Caco-2 (cell line): Measurements from ENCODE around the gene SLIT3. TPM values are rescaled to one million over a fixed set of nuclear protein-coding genes. Genes with fewer than 3 reads are reported as not detected.

Experiments
- BruUV-seq: library from RNA; stranded (reverse); fragments of 400-500 nt; replicated peaks from 2 replicates; lab custom pipeline; 2021; lab: Mats Ljungman, UMichigan
- CTCF ChIA-PET: fragments of 300-600 bp; sonication (Branson Sonifier 250); formaldehyde crosslinking; loops from one replicate; lab custom pipeline; 2022; ENCODE audit warnings: antibody characterized with exemption; lab: Charles Lee
- POLR2A ChIA-PET: fragments of 300-600 bp; sonication (Branson Sonifier 250); formaldehyde crosslinking; loops from one replicate; lab custom pipeline; 2022; ENCODE audit warnings: antibody characterized with exemption; lab: Charles Lee
- DNase-seq, 2 experiments: peaks; one replicate each; pipeline versions ENCODE4 v3.0.0 to v3.0.0-alpha.2; 2020 to 2022
- H3K27me3 ChIP-seq: replicated peaks from 2 replicates; pipeline ENCODE4 v1.6.0; 2011; ENCODE audit warnings: low read length; ENCODE audit not compliant: control insufficient read depth, insufficient read depth
- H3K36me3 ChIP-seq: 2 replicates; pipeline ENCODE4 v1.5.1; 2011; ENCODE audit warnings: low read length; ENCODE audit not compliant: control insufficient read depth, insufficient read depth
- H3K4me1 ChIP-seq: fragments of 250-450 bp; sonication (Bioruptor Pico); 2 replicates; pipeline ENCODE4 v1.5.1; 2020; ENCODE audit warnings: mild to moderate bottlenecking
- H3K4me3 ChIP-seq: 2 replicates; pipeline ENCODE4 v1.5.1; 2011; ENCODE audit warnings: low read depth, mild to moderate bottlenecking, control low read depth, low read length
- H3K9me3 ChIP-seq: fragments of 250-450 bp; sonication (Bioruptor Pico); 2 replicates; pipeline ENCODE4 v1.5.1; 2020; ENCODE audit warnings: mild to moderate bottlenecking, moderate library complexity
- H3K27ac Mint-ChIP-seq: one replicate; pipeline ENCODE4 v1.8.0; 2022; ENCODE audit warnings: mixed read lengths; ENCODE audit not compliant: unreplicated experiment
- H3K27me3 Mint-ChIP-seq: one replicate; pipeline ENCODE4 v1.8.0; 2022; ENCODE audit warnings: mixed read lengths; ENCODE audit not compliant: insufficient read depth, unreplicated experiment
- H3K36me3 Mint-ChIP-seq: one replicate; pipeline ENCODE4 v1.8.0; 2022; ENCODE audit warnings: mild to moderate bottlenecking, mixed read lengths; ENCODE audit not compliant: insufficient read depth, unreplicated experiment
- H3K4me1 Mint-ChIP-seq: one replicate; pipeline ENCODE4 v1.8.0; 2022; ENCODE audit warnings: low read depth, mixed read lengths; ENCODE audit not compliant: unreplicated experiment
- H3K4me3 Mint-ChIP-seq: one replicate; pipeline ENCODE4 v1.8.0; 2022; ENCODE audit warnings: mild to moderate bottlenecking, moderate library complexity, mixed read lengths; ENCODE audit not compliant: unreplicated experiment
- H3K9me3 Mint-ChIP-seq: one replicate; pipeline ENCODE4 v1.8.0; 2022; ENCODE audit warnings: mixed read lengths; ENCODE audit not compliant: unreplicated experiment
- CTCF ChIP-seq, 2 experiments: fragments of 200-600 bp in 1 of 2; IDR thresholded peaks; 1 replicate in 1 of 2; 2 replicates in 1 of 2; pipeline versions ENCODE4 v1.5.1 to v1.8.0; 2011 to 2022; ENCODE audit warnings: antibody characterized with exemption in 1 of 2, control low read depth in 1 of 2, inconsistent platforms in 1 of 2, low read depth in 1 of 2, low read length in 1 of 2, mild to moderate bottlenecking in 1 of 2, moderate library complexity in 1 of 2; ENCODE audit not compliant: insufficient read depth in 1 of 2, severe bottlenecking in 1 of 2, unreplicated experiment in 1 of 2
- intact Hi-C: fragments of 100-400 bp; cut with micrococcal nuclease; formaldehyde crosslinking; loops from one replicate; pipeline ENCODE4 v1.10.0; 2022; ENCODE audit not compliant: unreplicated experiment
- total RNA-seq: library from RNA; stranded (reverse); gene quantifications from 2 replicates; pipeline ENCODE4 v1.2.3, GENCODE V29; 2022

The SLIT3 gene
- total RNA-seq, 1 experiment from 2014 or later: 2.1 TPM

GRCh38 chr5:168772316-168772961 is 528.5 kb downstream of the SLIT3 start:
- no peaks in the 10 kb centered on the region for H3K4me1 Mint-ChIP-seq
- no peak overlapping the region for H3K27ac Mint-ChIP-seq
- H3K4me3 ChIP-seq: no peak overlapping the region
- intact Hi-C loops: no loop called here
- ChIA-PET POLR2A (no interaction called here), CTCF (no interaction called here)
- peaks cover 13% of the 10 kb centered on the region for H3K9me3 Mint-ChIP-seq
- no peak for DNase-seq
- 0 out of 2 replicates have a peak, but pooled peaks cover 1% of the 10 kb centered on the region for H3K27me3 ChIP-seq
- H3K4me1 ChIP-seq: no peaks in the 10 kb centered on the region
- no TSS peak for BruUV-seq
- 0 out of 2 replicates have a peak, but pooled peaks cover 4% of the 10 kb centered on the region for H3K9me3 ChIP-seq
- no peak for TF ChIP-seq CTCF (IDR thresholded peaks at IDR 0.05; ENCODE audit: insufficient read depth in 1 of 2, low read depth in 1 of 2, low read length in 1 of 2, severe bottlenecking in 1 of 2, unreplicated experiment in 1 of 2)
- no peak overlapping the region for H3K4me3 Mint-ChIP-seq
- peaks cover 7% of the 10 kb centered on the region for H3K27me3 Mint-ChIP-seq
- no peaks in the 10 kb centered on the region for H3K36me3 ChIP-seq
- H3K36me3 Mint-ChIP-seq: no peaks in the 10 kb centered on the region

GRCh38 chr5:168771678-168772077 is 529.3 kb downstream of the SLIT3 start:
- H3K36me3 Mint-ChIP-seq: no peaks in the 10 kb centered on the region

GRCh38 chr5:168770996-168771395 is 529.9 kb downstream of the SLIT3 start:
- Mint-ChIP-seq H3K9me3 (peaks cover 13% of the 10 kb centered on the region), H3K27me3 (peaks cover 9% of the 10 kb centered on the region), H3K36me3 (no peaks in the 10 kb centered on the region), H3K4me1 (no peaks in the 10 kb centered on the region), H3K4me3 (no peak overlapping the region), H3K27ac (no peak overlapping the region)
- no peak for DNase-seq
- H3K4me1 ChIP-seq: no peaks in the 10 kb centered on the region
- 0 out of 2 replicates have a peak, but pooled peaks cover 4% of the 10 kb centered on the region for H3K9me3 ChIP-seq
- intact Hi-C loops: no loop called here
- ChIA-PET POLR2A (no interaction called here), CTCF (no interaction called here)
- TF ChIP-seq CTCF (IDR thresholded peaks at IDR 0.05; ENCODE audit: insufficient read depth in 1 of 2, low read depth in 1 of 2, low read length in 1 of 2, severe bottlenecking in 1 of 2, unreplicated experiment in 1 of 2): no peak
- BruUV-seq: no TSS peak
- no peak overlapping the region for H3K4me3 ChIP-seq
- no peaks in the 10 kb centered on the region for H3K36me3 ChIP-seq
- H3K27me3 ChIP-seq: no peaks in the 10 kb centered on the region

More at GRCh38 chr5:168771678-168772077, 529.3 kb downstream of the SLIT3 start:
- Mint-ChIP-seq H3K9me3 (peaks cover 13% of the 10 kb centered on the region), H3K4me1 (no peaks in the 10 kb centered on the region), H3K27ac (no peak overlapping the region), H3K4me3 (no peak overlapping the region), H3K27me3 (peaks cover 7% of the 10 kb centered on the region)
- no TSS peak for BruUV-seq
- ChIA-PET POLR2A (no interaction called here), CTCF (no interaction called here)
- H3K4me1 ChIP-seq: no peaks in the 10 kb centered on the region
- H3K9me3 ChIP-seq: 0 out of 2 replicates have a peak, but pooled peaks cover 4% of the 10 kb centered on the region
- DNase-seq: no peak
- no peaks in the 10 kb centered on the region for H3K27me3 ChIP-seq
- no peak overlapping the region for H3K4me3 ChIP-seq
- TF ChIP-seq CTCF (IDR thresholded peaks at IDR 0.05; ENCODE audit: insufficient read depth in 1 of 2, low read depth in 1 of 2, low read length in 1 of 2, severe bottlenecking in 1 of 2, unreplicated experiment in 1 of 2): no peak
- intact Hi-C loops: no loop called here
- no peaks in the 10 kb centered on the region for H3K36me3 ChIP-seq
